K562 (cell line): ENCODE data around the gene REM2.

Source experiments
- ASH1L ChIP-seq: fragments of 450-650 bp; IDR thresholded peaks from 2 replicates; pipeline ENCODE4 v1.6.1; 2018; ENCODE audit warnings: borderline replicate concordance, mild to moderate bottlenecking, low read depth; ENCODE audit not compliant: partially characterized antibody
- FIP1L1 ChIP-seq: fragments of 200-400 bp; formaldehyde crosslinking; IDR thresholded peaks from 2 replicates; pipeline ENCODE4 v1.6.1; 2018; ENCODE audit warnings: mild to moderate bottlenecking, low read depth, low read length; ENCODE audit not compliant: poor library complexity, severe bottlenecking
- FOXM1 ChIP-seq, 2 experiments: fragments of 450-650 bp in 1 of 2; sonication (generic) in 1 of 2; formaldehyde crosslinking in 1 of 2; IDR thresholded peaks; 2 replicates each; pipeline versions ENCODE4 v1.6.1 to v1.9.0; 2017 to 2022; ENCODE audit warnings: low read depth in 2 of 2, mild to moderate bottlenecking in 2 of 2, missing genetic modification reagents in 1 of 2, moderate library complexity in 1 of 2
- JUND ChIP-seq, 2 experiments: IDR thresholded peaks; 2 replicates in 1 of 2; 3 replicates in 1 of 2; pipeline ENCODE4 v1.6.1; 2011; ENCODE audit warnings: borderline replicate concordance in 2 of 2, low read depth in 2 of 2, low read length in 2 of 2, improper control_type of control experiment in 1 of 2, missing biosample characterization in 1 of 2, missing genetic modification characterization in 1 of 2, missing genetic modification reagents in 1 of 2
- POLR2AphosphoS5 ChIP-seq: IDR thresholded peaks from 2 replicates; pipeline ENCODE4 v1.6.1; 2011; ENCODE audit warnings: mild to moderate bottlenecking, low read depth, low read length, moderate library complexity; ENCODE audit not compliant: control insufficient read depth, insufficient read depth
- TF ChIP-seq, protein P1 (sequence below): fragments of 250-450 bp; sonication (Bioruptor Pico); IDR thresholded peaks from 2 replicates; pipeline ENCODE4 v1.8.0; 2021; ENCODE audit warnings: moderate library complexity, mild to moderate bottlenecking, inconsistent platforms
- TF ChIP-seq, protein P2 (sequence below): fragments of 450-650 bp; IDR thresholded peaks from 2 replicates; pipeline ENCODE4 v1.6.1; 2016

DNA sequence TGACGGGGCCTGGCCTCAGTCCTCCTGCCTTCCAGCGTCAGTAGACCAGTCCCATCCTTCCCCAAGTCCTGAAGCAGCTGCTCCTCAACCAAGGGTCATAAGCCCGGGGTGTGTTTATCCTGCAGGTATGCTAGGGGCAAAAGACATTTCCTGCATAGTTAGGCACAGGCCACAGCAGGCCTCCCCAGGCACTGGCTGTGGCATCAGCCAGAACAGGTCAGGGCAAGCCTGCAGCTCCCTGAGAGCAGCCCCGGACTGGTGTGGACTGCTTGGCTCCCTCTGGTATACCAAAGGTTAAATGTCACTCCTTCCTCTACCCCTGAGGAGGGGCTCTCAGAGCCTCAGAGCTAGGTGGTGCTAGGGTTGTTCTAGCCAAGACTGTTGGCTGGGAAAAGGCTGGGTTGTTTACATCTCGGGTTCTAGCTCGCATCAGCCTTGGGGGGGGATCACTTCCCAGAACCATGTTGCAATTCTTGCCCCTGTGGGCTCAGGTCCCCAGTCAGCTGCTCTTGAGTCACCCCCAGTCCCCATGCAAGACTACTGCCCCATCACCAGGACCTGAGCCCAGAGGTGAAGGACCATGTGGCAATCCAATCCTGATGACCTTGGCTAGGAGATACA is 43.8 kb upstream of the REM2 start:
- TF ChIP-seq POLR2AphosphoS5: no peak
- no peak for TF ChIP-seq FIP1L1
- TF ChIP-seq, protein P1, sequence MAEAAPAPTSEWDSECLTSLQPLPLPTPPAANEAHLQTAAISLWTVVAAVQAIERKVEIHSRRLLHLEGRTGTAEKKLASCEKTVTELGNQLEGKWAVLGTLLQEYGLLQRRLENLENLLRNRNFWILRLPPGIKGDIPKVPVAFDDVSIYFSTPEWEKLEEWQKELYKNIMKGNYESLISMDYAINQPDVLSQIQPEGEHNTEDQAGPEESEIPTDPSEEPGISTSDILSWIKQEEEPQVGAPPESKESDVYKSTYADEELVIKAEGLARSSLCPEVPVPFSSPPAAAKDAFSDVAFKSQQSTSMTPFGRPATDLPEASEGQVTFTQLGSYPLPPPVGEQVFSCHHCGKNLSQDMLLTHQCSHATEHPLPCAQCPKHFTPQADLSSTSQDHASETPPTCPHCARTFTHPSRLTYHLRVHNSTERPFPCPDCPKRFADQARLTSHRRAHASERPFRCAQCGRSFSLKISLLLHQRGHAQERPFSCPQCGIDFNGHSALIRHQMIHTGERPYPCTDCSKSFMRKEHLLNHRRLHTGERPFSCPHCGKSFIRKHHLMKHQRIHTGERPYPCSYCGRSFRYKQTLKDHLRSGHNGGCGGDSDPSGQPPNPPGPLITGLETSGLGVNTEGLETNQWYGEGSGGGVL (CRISPR knock-in tag): no peak
- TF ChIP-seq ASH1L: no peak
- no peak for TF ChIP-seq FOXM1 (IDR thresholded peaks at IDR 0.05; ENCODE audit: low read depth)
- TF ChIP-seq FOXM1 (CRISPR knock-in tag; IDR thresholded peaks at IDR 0.05; ENCODE audit: low read depth): no peak
- TF ChIP-seq, protein P2, sequence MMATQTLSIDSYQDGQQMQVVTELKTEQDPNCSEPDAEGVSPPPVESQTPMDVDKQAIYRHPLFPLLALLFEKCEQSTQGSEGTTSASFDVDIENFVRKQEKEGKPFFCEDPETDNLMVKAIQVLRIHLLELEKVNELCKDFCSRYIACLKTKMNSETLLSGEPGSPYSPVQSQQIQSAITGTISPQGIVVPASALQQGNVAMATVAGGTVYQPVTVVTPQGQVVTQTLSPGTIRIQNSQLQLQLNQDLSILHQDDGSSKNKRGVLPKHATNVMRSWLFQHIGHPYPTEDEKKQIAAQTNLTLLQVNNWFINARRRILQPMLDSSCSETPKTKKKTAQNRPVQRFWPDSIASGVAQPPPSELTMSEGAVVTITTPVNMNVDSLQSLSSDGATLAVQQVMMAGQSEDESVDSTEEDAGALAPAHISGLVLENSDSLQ: no peak
- TF ChIP-seq JUND (IDR thresholded peaks at IDR 0.05; ENCODE audit: borderline replicate concordance, low read depth, low read length): no peak
- TF ChIP-seq JUND (tag; IDR thresholded peaks at IDR 0.05; ENCODE audit: borderline replicate concordance, low read depth, low read length): no peak
